HG02588 (cell line): ENCODE results near the gene RGL3.
"Not testable (repeated sequence)": the region's sequence is repeated elsewhere in the genome, so short reads cannot be mapped to it uniquely, and the experiment has no call there.

Source experiments
- ATAC-seq: cut with Tn5 transposase; IDR thresholded peaks from one replicate; pipeline ENCODE4 v1.9.1; 2021; ENCODE audit warnings: mild to moderate bottlenecking, moderate library complexity; ENCODE audit not compliant: unreplicated experiment

Gene RGL3, protein sequence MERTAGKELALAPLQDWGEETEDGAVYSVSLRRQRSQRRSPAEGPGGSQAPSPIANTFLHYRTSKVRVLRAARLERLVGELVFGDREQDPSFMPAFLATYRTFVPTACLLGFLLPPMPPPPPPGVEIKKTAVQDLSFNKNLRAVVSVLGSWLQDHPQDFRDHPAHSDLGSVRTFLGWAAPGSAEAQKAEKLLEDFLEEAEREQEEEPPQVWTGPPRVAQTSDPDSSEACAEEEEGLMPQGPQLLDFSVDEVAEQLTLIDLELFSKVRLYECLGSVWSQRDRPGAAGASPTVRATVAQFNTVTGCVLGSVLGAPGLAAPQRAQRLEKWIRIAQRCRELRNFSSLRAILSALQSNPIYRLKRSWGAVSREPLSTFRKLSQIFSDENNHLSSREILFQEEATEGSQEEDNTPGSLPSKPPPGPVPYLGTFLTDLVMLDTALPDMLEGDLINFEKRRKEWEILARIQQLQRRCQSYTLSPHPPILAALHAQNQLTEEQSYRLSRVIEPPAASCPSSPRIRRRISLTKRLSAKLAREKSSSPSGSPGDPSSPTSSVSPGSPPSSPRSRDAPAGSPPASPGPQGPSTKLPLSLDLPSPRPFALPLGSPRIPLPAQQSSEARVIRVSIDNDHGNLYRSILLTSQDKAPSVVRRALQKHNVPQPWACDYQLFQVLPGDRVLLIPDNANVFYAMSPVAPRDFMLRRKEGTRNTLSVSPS

DNA sequence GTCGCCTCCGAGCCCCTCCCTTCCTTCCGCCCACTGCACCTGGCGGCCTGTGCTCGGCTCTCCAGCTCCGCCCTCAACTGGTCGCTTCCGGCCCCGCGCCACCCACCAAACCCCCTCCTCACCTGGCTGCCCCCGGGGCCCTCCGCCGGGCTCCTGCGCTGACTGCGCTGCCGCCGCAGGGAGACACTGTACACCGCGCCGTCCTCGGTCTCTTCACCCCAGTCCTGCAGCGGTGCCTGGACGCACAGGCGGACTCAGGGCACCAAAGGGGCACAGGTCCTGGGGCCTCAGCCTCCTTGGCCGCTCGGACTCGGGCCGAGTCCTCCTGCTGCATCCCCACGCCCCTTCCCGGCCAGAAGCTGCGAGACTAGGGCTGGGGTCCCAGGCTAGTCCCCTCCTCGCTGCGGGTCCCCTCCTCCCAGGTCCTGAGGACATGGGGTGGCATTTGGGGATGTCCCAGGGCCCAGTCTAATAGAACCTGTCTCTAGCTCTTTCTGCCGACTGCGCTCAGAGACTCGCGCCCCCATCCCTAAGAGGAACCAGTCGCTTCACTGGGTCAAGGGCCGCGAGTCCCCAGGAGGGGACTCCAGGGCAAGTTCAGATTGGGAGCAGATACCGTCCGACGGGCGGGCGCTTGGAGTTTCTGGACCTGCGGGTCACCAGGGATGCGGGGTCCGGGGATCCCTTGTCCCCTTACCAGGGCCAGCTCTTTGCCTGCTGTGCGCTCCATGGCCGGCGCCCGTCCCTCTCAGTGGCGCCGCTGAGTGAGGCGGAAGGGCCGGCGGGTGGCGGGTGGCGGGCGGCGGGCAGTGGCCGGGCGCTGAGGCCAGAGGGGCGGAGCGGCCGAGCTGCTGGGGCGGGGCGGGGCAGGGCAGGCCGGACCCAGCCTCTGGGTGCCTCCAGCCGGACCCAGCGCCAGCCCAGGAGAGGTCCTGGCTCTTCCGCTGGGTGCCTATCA, at the start of gene RGL3:
Gene RGL3 (minus strand): TSS at position 766 of the 958 bp plus-strand sequence. CDS start 36 bp downstream, at position 730.
- no peak for ATAC-seq

DNA sequence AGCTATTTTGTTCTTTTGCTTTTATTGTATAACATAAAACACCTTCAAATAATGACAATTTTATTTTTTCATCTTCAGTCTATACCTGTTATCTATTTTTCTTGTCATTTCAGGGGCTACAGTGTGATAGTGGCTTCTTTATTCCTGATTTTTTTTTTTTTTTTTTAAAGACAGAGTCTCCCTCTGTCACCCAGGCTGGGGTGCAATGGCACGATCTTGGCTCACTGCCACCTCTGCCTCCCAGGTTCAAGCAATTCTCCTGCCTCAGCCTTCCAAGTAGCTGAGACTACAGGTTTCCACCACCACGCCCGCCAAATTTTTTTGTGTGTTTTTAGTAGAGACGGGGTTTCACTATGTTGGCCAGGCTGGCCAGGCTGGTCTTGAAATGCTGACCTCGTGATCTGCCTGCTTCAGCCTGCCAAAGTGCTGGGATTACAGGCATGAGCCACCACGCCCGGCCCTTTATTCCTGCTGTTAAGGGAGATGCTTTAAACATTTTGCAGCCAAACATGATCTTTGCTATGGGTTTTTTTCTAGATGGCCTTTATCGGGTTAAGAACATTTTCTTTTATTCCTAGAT, 49.2 kb upstream of the RGL3 start:
- not testable (repeated sequence) for ATAC-seq

DNA sequence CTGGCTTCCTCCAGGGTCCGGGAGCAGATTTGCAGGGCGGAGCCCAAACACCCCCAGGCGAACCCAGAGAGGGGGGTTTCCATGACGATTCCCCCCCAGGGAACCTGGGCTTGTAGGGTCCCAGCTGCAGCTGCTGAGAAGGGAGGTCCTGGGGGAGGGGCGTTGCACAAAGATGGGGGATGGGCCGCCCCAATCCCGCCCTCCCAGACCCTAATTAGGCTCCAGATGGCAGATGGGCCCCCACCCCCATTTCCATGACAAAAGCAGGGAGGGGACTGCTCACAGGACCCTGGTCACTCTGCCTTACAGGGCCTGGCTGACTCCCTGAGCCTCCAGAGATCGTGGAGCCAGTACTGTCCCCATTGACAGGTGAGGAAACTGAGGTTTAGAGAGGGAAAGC, 46.5 kb upstream of the RGL3 start:
- no peak for ATAC-seq

DNA sequence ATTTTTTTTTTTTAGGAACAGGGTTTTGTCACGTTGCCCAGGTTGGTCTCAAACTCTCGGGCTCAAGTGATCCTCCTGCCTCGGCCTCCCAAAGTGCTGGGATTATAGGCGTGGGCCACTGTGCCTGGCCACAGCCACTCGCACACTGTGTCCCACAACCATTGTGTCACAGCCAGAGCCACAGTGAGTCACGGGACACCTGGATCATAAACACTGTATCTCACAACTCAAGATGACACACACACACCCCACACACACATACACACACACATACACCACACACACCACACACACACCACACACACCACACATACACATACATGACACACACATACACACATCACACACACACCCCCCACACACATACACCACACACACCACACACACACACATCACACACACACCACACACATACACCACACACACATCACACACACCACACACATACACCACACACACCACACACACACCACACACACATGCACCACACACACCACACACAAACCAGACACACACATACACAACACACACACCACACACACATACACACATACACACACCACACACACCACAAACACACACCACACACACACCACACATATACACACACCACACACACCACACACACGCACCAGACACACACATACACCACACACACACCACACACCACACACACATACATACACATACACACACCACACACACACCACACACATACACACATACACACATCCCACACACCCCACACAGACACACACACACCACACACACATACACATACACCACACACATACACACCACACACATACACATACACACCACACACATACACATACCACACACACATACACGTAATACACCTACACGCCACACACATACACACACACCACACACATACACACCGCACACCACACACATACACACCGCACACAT, 45.5 kb upstream of the RGL3 start:
- ATAC-seq = no peak

DNA sequence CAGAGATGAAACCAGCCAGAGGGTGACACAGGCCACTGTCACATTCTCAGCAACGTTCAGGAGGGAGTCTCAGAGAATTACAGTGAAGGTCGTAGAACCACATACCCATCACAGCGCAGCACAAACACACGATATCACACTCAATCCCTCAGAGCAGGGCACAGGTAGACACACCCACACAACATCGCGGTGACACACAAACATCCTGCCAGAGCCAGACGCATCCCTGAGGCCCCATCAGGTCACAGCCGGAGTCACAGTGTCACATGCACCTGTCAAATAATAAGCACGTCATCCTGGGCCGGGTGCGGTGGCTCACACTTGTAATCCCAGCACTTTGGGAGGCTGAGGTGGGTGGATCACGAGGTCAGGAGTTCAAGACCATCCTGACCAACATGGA, 44.3 kb upstream of the RGL3 start:
- no peak for ATAC-seq

DNA sequence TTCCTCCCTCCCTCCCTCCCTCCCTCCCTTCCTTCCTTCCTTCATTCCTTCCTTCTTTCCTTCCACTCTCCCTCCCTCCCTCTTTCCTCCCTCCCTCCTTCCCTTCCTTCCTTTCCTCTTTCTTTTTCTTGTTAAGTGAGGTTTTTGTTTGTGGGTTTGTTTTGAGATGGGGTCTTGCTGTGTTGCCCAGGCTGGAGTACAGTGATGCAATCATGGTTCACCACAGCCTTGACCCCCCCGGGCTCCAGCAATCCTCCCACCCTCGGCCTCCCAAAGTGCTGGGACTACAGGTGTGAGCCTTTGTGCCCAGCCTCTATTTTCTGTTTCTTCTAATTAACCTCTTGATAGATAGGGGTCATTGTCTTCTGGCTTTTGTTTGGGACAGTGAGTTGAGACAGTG, 42.3 kb upstream of the RGL3 start:
- no peak for ATAC-seq

DNA sequence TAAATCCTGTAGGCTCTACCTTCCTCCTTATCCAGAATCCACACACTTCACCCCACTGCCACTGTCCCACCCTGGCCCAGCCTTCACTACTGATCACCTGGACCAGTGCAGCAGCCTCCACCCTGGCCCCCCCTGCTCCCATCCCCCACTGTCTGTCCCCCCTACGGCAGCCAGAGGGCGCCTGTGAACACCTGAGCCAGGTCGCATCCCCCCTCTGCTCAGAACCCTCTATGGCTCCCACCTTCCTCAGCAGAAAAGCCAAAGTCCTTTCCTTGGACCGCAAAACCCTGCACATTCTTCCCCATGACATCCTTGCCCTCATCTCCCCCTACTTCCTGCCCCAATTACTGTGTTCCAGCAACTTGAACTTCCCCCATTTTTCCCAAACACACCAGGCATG, 41.1 kb upstream of the RGL3 start:
- ATAC-seq = no peak

DNA sequence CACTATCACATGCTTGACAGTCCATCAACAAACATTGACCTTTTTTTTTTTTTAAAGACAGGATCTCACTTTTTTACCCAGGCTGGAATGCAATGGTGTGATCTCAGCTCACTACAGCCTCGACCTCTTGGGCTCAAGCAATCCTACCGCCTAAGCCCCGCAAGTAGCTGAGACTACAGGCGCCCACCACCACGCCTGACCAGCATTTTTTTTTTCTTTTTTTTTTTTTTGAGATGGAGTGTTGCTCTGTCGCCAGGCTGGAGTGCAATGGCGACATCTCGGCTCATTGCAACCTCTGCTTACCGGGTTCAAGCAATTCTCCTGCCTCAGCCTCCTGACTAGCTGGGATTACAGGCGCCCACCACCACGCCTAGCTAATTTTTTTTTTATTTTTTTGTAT, 39.8 kb upstream of the RGL3 start:
- ATAC-seq = not testable (repeated sequence)

DNA sequence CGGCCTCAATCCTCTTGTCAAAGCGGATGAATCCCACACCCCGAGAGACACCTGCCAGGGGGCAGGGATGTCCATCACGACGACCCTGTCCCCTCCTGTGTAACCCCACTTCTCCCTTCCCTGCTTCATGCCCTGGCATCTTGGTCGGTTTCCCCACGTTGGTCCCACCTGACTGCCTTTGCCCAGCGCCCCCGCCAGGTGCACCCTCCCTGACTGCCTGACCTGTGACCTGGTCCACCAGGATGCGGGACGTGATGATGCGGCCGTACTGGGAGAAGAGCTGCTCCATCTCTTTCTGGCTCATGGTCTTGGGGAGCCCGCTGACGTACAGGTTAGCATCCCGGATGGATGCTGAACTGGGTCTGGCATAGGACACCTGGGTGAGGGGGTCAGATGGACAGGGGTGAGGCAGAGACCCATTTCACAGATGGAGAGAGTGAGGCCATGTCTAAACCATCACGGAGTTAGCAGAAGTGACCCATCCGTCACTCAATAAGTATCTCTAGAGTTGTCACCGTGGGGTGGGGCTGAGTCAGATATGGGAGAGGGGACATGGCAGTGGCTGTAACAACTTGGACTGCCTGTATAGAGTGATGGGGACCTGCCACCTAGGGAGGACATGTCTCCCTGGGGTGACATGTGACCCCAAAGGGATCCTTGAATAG, 39.3 kb upstream of the RGL3 start:
- no peak for ATAC-seq

DNA sequence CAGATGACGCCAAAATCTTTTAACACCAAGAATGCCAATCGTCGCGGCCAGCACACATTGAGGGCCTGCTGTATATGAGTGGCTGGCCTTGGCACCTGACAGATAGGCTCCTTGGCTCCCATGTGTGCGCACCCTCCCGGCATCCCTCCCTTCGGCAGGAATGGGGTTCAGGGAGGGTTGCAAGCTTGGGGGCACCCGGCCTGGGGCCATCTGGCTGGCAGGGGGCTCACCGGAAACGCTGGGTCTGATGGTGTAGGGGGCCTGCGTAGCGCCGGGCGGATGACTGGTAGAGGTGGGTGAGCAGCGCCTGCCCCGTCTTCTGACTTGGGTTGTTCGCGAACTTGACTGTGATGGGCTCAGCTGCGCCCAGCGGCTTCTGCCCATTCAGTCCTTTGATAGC, 38.7 kb upstream of the RGL3 start:
- ATAC-seq = no peak

DNA sequence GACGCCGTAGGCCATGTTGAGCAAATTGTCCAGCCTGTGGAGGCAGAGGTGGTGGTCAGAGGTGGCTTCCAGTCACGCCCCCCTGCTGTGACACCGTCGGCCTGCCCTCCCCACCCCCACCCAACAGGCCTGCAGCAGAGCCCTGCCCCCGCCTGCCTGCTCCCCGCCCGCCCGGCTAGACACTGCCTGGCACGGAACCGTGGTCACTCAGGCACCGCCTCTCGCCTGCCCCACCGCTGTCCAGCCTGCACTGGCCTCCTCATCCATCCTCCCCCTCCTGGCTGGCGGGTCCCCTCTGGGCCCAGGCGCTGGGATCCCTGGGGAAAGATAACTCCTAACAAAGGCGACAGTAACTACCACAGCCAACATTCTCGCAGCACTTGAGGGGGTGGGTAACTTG, 38.0 kb upstream of the RGL3 start:
- ATAC-seq = no peak

DNA sequence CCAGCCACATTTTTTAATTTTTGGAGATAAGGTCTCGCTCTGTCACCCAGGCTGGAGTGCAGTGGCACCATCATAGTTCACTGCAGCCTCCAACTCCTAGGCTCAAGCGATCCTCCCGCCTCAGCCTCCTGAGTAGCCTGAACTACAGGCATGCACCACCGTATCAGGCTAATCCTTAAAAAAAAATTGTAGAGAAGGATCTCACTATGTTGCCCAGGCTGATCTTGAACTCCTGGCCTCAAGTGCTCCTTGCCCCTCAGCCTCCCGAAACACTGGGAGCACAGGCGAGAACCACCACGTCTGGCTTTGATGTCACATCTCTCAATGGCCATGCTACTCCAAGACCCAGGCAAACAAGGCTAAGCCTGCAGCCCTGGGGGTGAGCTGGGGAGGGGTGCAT, 37.5 kb upstream of the RGL3 start:
- ATAC-seq = no peak

DNA sequence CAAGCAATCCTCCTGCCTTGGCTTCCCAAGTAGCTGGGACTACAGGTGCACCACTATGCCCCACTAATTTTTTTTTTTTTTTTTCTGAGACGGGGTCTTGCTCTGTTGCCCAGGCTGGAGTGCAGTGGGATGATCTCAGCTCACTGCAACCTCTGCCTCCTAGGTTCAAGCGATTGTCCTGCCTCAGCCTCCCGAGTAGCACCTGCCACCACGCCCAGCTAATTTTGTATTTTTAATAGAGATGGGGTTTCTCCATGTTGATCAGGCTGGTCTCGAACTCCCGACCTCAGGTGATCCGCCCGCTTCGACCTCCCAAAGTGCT, 36.1 kb upstream of the RGL3 start:
- not testable (repeated sequence) for ATAC-seq

DNA sequence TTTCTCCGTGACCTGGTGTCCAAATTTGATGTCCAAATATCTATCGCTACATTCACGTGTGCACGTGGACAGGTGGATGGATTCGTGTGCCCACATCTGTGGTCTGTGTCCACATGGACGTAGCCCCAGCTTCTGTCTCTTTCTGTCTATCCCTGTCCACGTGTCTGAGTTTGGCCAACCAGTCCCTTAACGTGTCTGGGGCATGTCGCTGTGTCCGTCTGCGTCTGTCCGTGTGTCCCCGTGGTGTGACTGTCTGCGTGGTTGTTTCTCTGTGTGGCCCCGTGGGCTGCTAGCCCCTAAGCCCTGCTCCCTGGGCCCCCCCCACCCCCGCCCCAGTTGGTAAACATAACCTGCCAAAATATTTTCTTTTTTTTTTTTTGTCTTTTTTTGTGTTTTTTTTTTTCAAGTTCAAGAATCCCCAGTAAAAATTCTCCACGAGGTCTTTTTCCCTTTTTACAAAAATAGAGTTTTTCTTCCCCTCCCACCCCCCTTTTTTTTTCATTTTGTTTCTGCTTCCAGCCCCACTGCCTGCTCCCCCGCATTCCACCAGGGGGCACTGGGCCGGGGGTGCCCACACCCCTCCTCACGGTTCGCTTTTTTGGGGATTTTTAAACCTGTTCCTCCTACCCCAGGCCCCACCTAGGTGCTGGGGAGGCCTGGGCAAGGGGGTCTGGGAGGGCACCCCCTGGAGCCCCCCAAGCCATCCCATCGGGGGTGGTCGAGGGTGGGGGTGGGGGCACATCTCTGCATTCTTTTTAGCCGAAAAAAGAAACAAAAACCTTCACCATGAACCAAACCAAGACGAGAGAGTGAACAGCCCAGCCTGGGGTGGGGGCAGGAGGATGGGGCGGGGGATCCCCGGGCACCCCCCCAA, 34.6 kb upstream of the RGL3 start:
- ATAC-seq = no peak

DNA sequence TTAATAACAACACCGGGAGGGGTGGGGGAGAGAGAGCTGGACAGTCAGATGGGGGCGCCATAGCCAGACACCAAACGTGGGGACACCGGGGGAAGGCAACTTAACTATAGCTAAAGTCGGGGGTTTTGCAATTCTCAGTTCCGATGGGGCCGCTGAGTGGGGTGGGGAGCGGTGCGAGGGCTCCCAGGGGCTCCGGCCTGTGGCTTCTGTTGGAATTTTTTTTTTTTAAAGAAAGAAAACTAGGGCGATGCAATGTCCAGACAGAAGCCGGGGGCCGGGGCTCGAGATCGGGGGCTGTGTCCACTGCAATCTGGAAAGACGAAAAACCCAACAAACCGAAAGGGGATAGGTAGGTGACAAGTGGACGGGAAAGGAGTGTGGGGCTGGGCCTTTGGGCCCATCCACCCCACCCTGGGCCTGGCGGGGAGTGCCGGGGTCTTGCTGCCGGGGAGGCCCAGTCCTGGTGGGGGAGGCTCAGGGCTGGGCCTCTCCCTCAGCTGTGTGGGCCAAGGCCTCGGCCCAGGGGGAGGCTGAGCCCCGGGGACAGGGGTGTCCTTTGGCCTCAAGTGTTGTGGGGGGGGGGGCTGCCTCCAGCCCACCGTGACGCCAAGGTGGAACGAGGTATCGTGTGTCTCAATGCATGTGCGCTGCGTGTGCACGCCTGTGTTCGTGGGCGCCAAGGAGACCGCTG, 33.7 kb upstream of the RGL3 start:
- ATAC-seq = no peak

DNA sequence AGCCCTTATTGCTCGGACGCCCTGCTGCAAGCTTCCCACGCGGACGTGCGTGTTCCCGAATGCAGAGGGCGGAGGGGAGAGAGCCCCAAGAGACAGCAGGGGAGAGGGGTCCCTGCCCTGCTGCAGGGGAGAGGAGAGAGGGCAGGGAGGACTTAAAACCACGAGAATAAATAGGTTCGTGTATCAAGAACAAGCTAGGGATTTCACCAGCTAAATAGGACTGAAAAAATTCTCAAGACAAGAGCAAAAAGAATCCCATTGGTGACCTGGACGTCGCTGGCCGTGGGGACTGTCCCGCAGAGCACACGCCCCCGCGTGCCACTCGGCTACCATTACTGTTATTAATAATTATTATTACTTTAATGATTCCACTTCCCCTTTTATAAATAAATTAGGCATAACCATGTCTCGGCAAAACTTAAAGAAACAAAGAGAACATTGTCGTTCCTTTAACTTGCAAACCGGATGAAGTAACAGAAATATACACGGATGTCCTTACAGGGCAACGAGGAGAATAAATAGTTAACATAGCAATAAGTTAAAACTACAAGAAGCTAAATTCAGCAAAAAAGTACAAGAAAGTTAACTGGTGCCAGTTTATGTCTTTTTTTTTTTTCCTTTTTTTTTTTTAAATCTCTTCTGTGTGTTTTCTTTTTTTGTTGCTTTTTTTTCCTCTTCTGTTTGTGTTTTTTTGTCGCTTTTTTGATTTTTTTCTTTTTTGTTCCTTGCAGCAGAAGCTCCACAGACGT, 32.9 kb upstream of the RGL3 start:
- no peak for ATAC-seq

DNA sequence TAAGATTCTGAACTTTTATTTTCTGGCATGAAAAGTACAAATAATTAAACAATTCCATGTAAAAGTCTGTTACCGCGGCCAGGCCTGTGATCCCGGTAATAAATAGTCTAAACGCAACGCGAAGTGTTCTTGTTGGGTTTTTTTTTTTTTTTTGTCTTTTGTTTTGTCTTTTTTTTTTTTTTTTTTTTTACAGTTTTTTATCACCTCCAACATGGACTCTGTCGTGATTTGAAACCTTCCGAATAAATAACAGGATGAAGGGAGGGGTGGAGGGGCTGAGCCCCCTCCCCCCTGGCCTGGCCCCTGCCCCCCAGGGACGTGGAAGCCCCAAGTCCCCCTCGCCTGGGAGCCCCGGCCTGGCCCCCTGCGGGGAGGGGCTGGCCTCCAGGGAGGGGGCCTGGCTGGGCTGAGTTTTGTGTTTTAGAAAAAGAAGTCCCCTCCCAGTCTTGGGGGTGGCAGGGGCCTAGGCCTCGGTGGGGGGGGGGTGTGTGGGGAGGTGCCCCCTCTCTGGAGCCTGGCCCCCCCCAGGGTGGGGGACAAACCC, 32.3 kb upstream of the RGL3 start:
- ATAC-seq = no peak
